Stimulated activated CD4-positive, alpha-beta T cell treated with anti-CD3 and anti-CD28 coated beads, TNF-alpha, amount 100 ng/mL, for 48 hours (primary cell): ENCODE measurements around the gene KCNF1.

ENCODE experiments used
- DNase-seq, 3 donors: peaks; one replicate each; pipeline ENCODE4 v3.0.0-alpha.2; 2020; ENCODE audit warnings: low read depth in 3 of 3

KCNF1 gene, protein sequence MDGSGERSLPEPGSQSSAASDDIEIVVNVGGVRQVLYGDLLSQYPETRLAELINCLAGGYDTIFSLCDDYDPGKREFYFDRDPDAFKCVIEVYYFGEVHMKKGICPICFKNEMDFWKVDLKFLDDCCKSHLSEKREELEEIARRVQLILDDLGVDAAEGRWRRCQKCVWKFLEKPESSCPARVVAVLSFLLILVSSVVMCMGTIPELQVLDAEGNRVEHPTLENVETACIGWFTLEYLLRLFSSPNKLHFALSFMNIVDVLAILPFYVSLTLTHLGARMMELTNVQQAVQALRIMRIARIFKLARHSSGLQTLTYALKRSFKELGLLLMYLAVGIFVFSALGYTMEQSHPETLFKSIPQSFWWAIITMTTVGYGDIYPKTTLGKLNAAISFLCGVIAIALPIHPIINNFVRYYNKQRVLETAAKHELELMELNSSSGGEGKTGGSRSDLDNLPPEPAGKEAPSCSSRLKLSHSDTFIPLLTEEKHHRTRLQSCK

DNA sequence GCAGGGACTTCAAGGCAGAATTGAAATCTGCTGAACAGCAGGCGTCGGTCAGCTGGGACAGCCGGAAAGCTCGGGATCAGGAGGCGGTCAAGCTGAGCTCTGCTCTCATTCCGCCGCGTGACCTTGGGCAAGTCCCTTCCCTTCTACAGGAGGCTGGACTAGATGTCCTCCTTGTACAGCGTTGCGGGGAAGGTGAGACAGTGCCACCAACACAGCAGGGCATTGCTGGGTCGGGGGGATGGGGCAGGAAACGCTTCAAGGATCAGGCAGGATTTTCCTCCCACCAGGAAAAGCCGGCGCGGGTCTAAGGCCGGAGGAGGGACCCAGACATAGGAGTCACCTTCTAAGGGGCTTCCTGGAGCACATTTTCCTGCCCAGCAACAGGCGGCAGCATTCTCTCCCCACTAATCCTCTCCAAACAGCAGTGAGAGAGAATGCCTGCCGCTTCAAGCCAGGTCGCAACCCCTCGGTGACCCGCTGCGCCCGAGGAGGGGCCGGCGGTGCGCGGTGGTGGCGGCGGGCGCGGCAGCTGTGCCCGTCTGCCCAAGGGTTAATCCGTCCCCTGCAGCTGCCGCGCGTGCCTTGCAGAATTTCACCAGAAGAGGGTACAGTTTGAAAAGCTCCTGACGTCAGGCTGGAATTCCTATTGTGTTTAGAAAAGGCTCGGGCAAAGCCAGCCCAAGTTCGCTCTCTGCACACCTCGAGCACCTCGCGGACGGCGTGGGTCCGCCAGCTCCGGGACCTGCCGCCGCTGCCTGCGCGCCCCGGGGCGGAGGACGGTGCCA lies at the start of gene KCNF1:
Gene KCNF1, plus strand, starts transcription at position 644 of the 785 bp plus-strand sequence. CDS start 493 bp downstream, outside the sequence.
- DNase-seq, result no peak

DNA sequence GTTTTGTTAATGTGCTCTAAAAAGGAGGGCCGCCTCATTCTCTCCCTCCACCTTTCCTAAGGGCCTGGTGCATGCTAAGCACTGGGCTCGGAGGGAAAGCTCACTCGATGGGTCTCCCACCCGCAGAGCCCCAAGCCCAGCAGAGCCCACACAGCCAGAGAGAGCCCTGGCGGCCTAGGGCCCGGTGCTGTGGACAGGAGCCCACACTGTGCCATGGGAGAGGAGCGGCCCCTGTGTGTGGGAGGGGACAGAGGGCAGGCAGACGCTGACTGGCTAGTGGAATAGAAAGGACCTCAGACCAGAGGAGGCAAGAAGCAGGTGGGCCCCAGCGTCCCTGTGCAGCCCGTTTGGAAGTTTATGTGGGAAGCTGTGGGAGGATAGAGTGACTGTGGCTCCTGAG lies 49.4 kb upstream of the KCNF1 start:
- DNase-seq, result no peak

DNA sequence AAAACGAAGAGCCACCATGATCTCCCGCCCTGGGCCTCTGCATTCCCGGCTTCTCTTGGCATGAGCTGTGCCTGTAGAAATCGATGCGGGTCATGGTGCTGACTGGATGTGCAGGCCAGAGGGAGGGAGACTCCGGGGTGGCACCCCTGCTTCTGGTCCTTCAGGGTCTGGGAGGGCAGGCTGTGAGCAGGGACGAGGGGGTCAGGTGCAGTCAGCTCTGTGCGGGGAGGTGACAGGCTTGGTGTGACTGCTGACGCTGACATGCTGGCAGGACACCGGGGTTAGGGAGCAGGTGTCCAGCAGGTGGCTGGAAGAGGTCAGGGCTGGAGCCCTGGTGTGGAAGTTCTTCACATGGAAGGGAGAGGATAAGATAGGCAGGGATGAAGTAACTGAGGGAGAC lies 48.7 kb upstream of the KCNF1 start:
- no peak for DNase-seq

DNA sequence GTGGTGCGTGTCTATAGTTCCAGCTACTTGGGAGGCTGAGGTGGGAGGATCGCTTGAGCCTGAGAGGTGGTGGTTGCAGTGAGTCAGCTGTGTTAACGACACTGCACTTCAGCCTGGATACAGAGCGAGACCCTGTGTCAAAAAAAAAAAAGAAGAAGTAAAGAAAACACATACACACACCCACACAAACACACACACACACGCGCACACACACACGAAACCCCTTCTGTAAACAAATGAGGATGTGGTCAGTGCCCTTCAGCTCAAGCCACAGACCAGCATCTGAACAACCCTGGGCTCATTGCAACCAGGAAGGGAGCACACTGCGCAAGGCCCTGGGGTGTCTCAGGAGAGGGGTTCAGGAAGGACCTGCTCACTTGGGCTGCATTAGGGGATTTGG lies 47.9 kb upstream of the KCNF1 start:
- no peak for DNase-seq

DNA sequence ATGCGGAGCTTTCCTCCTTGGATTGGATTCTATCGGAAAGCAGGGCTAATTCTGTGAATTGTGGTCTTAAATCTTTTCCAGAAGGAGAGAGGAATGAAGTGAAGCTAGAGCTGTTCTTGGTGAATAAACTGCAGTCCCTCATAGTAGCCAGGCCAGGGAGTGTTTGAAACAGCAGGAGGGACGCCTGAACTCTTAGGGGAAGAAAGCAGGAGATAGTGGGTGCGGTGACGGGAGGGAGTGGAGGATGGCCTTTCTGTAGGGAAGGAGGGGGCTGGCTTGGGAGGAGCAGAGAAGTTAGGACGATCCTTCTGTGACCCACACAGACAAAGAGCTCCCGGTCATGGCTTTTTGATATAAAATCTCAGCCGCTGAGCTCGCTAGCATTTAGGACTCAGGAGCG lies 47.5 kb upstream of the KCNF1 start:
- no peak for DNase-seq

DNA sequence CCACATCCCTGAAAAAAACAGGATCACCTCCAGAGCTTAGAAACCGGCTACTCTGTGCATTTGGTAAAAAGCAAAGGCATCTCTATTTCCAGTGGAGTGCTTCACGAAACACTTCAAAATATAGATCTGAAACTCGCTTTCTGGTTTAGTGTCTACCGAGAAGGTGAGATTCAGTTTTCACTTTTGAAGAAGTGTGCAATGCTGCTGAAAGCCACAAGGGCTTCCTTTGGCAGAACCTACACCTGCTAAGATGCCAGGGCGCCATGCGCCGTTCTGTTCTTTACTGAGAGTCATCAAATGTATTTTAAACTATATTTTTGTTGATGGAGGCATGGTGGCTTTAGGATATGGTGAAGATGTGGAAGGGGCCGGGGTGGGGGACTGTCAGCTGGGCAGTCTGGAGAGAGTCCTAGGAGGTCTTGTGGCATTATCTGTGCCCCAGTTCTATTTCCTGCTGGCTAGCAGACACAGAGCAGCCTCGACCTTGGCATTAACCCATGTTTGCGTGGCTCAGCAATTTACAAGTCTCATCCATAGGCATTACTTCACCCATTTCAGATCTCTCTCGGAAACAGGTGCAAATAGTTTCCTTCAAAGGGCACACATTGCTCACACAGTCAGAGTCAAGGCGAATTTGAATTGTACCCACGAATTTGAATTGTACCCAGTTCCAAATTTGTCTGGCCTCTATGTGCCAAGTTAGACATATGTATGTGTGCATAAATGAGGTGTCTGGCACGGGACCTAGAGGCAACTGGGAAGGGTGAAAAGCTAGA lies 46.7 kb upstream of the KCNF1 start:
- DNase-seq, result peak in 1 of 3 donors; percentile 3

DNA sequence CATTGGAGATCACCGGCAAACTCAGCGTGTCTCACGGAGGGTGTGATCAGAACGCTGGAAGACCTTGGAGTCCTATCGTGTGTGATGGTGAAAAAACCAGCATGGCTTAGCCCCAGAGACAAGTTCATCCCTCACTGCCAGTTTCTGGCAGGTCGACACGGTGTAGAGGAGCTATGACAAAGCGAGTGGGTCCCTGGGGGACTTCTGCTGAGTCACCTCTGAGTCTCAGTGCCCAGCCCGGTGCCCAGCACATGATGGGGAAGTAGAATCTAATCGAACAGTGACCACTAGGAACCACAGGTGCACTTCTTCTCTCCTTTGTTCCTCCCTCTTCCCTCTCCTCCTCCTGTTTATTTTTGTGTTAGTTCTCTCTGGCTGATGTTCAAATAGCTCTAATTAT lies 45.9 kb upstream of the KCNF1 start:
- no peak for DNase-seq

DNA sequence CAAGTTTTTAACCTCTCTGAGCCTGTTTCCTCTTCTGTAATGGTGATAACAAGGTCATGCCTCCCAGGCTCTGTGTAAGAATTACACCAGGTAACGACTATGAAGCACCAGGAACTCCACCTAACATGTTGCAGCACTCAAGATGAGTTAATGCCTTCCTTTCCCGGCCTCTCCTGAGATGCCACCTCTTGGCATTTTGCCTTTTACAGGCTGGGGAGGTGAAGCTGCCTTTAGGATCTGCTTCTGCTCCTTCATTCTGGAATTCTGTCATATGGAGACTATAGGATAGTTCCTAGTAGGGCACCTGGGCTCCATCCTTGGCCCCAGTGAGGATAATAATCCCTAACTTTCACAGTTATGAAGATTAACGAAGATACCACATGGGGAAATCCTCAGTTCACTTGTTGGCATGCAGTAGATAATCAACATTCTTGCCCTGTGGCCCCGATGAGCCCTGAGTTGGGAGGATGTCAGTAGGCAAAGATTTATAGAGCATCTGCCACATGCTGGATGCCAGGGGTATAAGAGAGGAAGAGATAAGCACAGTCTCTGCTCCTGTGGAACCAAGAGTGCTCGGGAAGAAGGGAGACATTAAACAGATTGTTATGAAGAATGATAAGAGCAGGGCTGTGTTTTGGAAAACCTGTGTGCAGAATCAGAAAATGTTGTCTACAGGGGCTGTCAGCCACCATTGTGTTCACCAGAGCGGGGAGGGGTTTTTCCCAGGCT lies 43.9 kb upstream of the KCNF1 start:
- no peak for DNase-seq

DNA sequence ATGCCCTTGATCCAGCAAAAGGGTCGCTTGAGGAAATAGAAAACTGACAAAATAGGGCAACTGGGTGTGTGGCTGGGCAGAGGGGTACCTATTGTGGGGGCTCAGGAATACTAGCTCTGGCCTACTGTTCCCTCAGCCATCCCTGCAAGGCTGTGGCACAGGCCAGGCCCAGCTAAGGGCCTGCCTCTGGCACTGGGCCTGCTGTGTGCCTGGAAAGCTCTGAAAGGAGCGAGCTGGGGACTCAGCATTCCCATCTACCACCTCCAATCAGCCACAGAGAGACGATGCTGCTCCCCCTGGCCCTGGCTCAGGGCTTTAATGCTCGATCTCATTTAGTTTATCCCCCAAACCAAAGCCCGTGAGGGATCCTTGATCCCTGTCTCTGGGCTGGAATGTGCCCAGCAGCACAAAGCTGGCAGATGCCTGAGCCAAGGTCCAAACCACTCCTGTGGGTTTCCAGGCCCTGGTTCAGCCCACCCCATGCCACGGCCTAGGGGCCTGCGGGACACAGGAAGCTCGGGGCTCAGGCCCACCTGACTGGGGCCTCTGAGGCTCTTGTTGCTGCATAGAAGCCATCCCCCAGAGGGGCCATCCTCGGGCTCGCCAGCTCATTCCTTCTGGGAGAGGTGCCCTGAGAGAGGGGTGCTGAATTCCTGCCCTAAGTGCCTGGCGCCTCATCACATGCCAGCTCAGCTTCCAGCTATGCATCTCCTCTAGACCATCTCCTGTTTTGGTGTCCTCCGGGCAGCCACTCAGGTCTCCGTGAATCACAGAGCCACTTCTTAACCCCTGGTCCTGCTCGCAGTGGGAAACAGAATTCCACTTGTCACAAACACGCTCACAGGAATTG lies 43.0 kb upstream of the KCNF1 start:
- DNase-seq, result no peak

DNA sequence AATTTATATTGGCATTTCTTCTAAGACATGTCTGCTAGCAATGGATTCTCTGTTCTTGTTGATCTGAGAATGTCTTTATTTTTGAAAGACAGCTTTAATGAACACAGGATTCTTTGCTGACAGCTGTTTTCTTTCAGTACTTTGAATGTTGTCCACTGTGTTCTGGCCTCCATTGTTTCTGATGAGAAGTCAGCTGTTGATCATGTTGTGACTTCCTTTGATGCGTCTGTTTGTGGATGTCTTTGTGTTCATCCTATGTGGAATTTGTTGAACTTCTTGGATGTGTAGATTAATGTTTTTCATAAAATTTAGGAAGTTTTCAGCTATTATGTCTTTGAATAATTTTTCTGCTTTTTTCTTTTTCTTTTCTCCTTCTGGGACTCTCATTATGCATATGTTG lies 39.8 kb upstream of the KCNF1 start:
- DNase-seq, result no peak

DNA sequence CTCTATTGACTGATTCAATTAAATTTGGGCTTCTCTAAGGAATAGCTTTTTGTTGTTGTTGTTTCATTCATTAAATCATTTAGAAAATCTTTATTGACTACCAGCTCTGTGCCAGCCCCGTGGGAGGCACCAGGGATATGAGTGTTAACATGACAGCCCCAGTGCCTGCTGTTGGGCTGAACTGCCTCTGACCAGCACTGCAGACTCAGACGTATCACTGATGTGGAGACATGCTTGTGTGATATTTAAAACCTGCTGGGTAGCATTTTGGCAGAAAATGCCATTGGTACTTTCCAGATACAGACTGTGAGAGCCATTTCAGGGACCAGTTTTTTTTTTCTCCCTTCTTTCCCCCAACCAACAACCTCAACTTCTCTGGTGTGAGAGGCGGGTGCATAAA lies 38.6 kb upstream of the KCNF1 start:
- DNase-seq, result no peak

DNA sequence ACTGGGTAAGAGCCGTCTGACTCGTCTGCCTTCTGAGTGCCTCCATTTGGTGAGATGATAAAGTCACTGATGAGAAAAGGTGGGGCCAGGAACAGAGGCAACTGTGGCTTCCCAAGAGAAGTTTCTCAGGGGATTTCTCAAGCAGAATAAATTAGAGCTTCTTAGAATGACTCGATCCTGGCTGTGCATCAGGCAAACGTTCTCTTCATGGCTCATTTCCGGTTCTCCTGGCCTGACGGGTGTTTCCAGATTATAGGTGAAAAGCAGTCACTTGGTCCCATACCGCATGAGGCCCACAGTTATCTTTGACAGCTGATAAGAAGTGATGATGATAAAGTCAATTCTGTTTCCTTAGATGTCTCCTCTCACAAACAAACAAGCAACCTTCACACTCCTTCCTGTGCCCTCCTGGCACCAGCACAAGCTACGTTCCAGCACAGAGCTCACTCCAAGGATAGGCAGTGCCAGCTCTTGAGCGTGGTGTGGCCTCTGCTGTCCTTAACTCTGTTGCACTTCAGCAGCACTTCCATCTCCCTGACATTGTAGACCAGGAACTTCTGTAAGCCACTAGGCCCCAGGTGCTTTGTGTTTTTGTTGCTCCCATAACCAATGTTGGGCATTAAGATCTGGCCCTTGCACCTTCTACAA lies 37.8 kb upstream of the KCNF1 start:
- DNase-seq, result no peak

DNA sequence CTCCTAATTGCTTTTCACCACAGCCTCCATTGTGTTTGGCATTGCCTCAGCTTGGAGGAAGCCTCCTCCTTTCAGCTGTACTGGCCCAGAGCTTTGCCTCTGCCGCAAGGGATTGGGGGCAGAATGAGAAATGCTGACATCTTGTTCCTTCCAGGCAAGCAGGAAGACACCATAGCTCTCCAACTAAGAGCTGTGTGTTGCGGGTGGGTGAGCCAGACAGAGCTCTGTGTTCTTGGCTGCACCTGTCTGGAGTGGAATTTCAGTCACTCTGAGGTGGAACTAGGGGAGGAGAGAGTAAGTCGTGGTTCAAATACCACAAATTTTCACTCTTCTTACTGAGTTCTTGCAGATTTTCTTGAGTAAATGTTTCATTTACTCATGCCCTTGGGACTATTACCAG lies 36.6 kb upstream of the KCNF1 start:
- no peak for DNase-seq

DNA sequence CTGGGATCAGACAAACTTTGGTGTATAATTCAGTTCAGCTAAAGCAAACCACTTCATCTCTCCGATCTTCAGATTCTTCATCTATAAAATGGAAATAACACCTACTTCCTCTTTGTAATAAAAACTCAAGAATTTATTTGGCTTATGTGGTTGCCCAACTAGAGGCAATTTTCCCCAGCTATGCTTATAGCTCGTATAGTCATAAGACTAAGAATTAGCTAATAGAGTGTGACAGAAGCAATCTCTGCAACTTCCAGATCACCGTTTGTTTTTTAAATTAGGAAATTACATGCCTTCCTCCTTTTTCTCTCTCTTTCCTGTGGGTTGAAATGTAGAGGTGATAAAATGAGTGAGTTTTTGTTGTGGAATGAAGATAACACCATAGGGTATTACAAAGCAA lies 35.3 kb upstream of the KCNF1 start:
- DNase-seq, result no peak

DNA sequence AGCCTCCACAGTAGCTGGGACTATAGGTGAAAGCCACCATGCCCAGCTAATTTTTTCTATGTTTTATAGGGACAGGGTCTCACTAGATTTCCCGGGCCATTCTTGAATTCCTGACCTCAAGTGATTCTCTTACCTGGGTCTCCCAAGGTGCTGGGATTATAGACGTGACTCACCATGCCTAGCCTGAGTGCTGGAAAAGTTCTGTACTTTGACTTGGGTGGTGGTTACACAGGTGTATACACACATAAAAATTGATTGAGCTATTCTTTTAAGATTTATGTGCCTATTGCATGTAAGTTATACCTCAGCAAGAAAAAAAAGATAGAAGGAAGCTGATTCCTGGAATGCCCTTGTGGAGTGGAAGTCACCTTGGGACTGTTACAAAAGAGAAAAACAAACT lies 34.8 kb upstream of the KCNF1 start:
- no peak for DNase-seq

DNA sequence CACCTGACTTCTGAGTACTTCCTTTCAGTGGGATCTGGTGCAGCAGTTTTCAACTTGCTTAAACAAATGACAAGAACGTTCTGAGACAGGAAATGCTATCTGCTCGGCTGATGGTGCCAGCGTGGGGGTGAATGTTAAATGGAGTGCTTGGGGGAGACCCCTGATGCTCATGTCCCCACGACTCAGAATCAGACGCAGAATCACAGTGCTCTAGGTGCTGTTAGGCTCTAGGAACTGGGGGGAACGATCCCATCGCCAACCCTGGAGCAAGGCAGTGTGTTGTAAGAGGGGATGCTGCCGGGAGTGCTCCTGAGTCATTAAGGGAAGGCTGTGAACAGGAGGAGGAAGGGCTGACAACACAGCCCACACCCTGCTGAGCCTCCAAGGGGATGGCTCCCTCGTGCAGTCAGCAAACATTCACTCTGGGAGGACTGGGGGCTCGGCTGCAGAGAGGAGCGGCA lies 34.1 kb upstream of the KCNF1 start:
- no peak for DNase-seq

DNA sequence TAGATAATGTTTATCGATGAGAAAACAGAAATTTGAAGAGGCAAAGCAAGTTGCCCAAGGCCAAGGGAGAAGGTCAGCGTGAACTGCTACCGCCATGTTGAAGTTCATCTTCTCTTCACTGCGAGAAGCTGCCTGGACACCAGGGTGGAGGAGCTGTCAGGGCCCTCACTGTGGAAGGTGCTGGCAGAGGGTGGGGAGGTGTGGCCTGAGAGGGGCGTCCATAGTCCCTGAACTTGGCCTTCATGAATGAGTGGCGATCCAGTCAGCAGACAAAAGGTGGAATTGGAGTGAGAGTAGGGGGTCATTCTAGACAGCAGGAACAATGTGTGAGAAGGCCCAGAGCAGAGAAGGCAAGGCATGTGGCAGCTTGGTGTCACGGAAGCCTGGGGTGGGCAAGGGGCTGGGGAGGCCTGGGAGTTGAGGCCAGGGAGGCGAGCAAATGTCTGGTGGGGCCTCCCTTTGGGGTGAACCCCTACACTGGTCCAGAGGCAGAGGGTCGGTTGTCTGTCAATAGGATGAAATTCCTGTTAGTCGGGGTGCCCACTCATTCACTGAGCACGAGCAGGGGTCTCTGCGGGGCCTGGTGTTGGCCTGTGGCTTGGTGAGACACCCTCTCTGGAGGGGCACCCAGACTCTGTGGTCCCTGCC lies 33.3 kb upstream of the KCNF1 start:
- DNase-seq, result no peak

DNA sequence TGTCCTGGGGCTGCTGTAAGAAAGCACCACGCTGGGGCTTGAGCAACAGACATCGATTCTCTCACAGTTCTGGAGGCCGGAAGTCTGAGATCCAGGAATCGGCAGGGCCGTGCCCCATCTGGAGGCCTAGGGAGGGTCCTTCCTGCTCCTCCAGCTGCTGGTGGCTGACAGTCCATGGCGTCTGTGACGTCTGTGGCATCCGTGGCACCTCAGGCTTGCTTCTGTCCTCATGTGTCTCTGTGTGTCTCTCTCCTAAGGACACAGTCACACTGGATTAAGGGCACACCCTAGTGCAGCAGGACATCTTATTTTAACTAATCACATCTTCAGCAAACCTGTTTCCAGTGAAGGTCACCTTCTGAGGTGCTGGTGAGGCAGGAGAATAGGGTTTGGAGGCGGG lies 32.6 kb upstream of the KCNF1 start:
- DNase-seq, result no peak
